Measurements from ENCODE around the gene AOPEP.

DNA sequence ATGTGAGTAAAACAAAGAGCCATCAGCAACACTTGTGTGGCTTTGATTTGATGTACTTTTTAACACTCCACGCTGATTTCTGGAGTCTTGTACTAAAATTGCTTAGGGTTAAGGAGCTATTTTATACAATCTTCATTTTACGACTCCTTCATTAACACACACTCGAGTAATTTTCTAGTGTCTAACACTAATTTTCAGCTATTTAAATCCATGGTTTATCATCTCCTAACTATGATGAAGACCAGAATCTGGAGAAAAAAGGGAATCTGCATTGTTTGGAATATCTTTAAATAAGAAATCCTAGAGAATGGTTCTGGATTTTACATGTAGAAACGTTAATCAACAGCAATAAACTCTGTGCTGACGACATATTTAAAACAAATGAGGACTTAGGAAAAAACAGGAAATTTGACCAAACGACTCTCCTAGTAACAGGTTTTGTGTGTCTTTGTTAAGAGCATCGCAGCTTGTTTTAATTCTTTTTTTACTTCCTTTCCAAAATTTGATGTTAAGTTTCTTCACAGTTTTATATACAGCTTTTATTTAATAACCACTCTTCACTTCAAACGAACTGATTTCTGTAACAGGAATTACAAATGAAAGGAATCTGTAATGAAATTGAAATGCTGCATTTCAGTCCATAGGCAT lies 138.5 kb downstream of the AOPEP start:
- TF ChIP-seq, protein P1, sequence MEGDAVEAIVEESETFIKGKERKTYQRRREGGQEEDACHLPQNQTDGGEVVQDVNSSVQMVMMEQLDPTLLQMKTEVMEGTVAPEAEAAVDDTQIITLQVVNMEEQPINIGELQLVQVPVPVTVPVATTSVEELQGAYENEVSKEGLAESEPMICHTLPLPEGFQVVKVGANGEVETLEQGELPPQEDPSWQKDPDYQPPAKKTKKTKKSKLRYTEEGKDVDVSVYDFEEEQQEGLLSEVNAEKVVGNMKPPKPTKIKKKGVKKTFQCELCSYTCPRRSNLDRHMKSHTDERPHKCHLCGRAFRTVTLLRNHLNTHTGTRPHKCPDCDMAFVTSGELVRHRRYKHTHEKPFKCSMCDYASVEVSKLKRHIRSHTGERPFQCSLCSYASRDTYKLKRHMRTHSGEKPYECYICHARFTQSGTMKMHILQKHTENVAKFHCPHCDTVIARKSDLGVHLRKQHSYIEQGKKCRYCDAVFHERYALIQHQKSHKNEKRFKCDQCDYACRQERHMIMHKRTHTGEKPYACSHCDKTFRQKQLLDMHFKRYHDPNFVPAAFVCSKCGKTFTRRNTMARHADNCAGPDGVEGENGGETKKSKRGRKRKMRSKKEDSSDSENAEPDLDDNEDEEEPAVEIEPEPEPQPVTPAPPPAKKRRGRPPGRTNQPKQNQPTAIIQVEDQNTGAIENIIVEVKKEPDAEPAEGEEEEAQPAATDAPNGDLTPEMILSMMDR (IDR thresholded peaks at IDR 0.05): no peak
- TF ChIP-seq, protein P2, sequence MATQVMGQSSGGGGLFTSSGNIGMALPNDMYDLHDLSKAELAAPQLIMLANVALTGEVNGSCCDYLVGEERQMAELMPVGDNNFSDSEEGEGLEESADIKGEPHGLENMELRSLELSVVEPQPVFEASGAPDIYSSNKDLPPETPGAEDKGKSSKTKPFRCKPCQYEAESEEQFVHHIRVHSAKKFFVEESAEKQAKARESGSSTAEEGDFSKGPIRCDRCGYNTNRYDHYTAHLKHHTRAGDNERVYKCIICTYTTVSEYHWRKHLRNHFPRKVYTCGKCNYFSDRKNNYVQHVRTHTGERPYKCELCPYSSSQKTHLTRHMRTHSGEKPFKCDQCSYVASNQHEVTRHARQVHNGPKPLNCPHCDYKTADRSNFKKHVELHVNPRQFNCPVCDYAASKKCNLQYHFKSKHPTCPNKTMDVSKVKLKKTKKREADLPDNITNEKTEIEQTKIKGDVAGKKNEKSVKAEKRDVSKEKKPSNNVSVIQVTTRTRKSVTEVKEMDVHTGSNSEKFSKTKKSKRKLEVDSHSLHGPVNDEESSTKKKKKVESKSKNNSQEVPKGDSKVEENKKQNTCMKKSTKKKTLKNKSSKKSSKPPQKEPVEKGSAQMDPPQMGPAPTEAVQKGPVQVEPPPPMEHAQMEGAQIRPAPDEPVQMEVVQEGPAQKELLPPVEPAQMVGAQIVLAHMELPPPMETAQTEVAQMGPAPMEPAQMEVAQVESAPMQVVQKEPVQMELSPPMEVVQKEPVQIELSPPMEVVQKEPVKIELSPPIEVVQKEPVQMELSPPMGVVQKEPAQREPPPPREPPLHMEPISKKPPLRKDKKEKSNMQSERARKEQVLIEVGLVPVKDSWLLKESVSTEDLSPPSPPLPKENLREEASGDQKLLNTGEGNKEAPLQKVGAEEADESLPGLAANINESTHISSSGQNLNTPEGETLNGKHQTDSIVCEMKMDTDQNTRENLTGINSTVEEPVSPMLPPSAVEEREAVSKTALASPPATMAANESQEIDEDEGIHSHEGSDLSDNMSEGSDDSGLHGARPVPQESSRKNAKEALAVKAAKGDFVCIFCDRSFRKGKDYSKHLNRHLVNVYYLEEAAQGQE (IDR thresholded peaks at IDR 0.05; ENCODE audit: low read depth, low read length): no peak
- TF ChIP-seq RAD21 (IDR thresholded peaks at IDR 0.05; ENCODE audit: low read length) (no peak), JUND (IDR thresholded peaks at IDR 0.05) (no peak), POLR2AphosphoS5 (IDR thresholded peaks at IDR 0.05; ENCODE audit: low read depth, low read length) (no peak)
